ENCODE results near the gene CD96. TPM values are rescaled to one million over a fixed set of nuclear protein-coding genes. Genes with fewer than 3 reads are reported as not detected.
"Not testable (repeated sequence)": the region's sequence is repeated elsewhere in the genome, so short reads cannot be mapped to it uniquely, and the experiment has no call there.

CD96 gene
- total RNA-seq, 1 donor from 2014 or later = 0.65 TPM

GRCh38 chr3:111652492-111653180, 110.6 kb downstream of the CD96 start:
- intact Hi-C loops (cut with DNase I) = no loop called here
- DNase-seq (no peak), ATAC-seq (ENCODE audit: poor library complexity) (no peak)

GRCh38 chr3:111653766-111654165, 111.8 kb downstream of the CD96 start:
- no peak for DNase-seq
- no peak for ATAC-seq (ENCODE audit: poor library complexity)
- intact Hi-C loops (cut with DNase I) = no loop called here

GRCh38 chr3:111662012-111662411, 120.0 kb downstream of the CD96 start:
- intact Hi-C loops (cut with DNase I) = loop anchor here (10.0 kb wide), 1 partner anchor 383 kb away; no protein-coding TSS in a partner anchor
- no peak for ATAC-seq (ENCODE audit: poor library complexity)
- DNase-seq = no peak

GRCh38 chr3:111662907-111663306, 120.9 kb downstream of the CD96 start:
- DNase-seq (no peak), ATAC-seq (ENCODE audit: poor library complexity) (no peak)
- intact Hi-C loops (cut with DNase I) = loop anchor here (10.0 kb wide), 1 partner anchor 382 kb away; no protein-coding TSS in a partner anchor

GRCh38 chr3:111666041-111666735, 124.2 kb downstream of the CD96 start:
- intact Hi-C loops (cut with DNase I) = loop anchor here (10.0 kb wide), 1 partner anchor 379 kb away; no protein-coding TSS in a partner anchor
- no peak for DNase-seq
- no peak for ATAC-seq (ENCODE audit: poor library complexity)

- no peak for DNase-seq
- intact Hi-C loops (cut with DNase I) = loop anchor here (10.0 kb wide), 1 partner anchor 378 kb away; no protein-coding TSS in a partner anchor
- no peak for ATAC-seq (ENCODE audit: poor library complexity)
Measured at GRCh38 chr3:111667170-111667569, 125.2 kb downstream of the CD96 start.

- peak; percentile 60 for DNase-seq
- intact Hi-C loops (cut with DNase I) = loop anchor here (10.0 kb wide), 1 partner anchor 377 kb away; no protein-coding TSS in a partner anchor
- peak; percentile 76 for ATAC-seq (ENCODE audit: poor library complexity)
Measured at GRCh38 chr3:111667621-111668239, 125.7 kb downstream of the CD96 start.

- DNase-seq = no peak
- no peak for ATAC-seq (ENCODE audit: poor library complexity)
- intact Hi-C loops (cut with DNase I) = loop anchor here (10.0 kb wide), 1 partner anchor 376 kb away; no protein-coding TSS in a partner anchor
Measured at GRCh38 chr3:111668326-111668725, 126.3 kb downstream of the CD96 start.

- intact Hi-C loops (cut with DNase I) = loop anchor here (10.0 kb wide), 1 partner anchor 376 kb away; no protein-coding TSS in a partner anchor
- peak; percentile 93 for ATAC-seq (ENCODE audit: poor library complexity)
- no peak for DNase-seq
Measured at GRCh38 chr3:111668888-111669488, 127.0 kb downstream of the CD96 start.

- DNase-seq = no peak
- intact Hi-C loops (cut with DNase I) = loop anchor here (10.0 kb wide), 1 partner anchor 375 kb away; no protein-coding TSS in a partner anchor
- ATAC-seq (ENCODE audit: poor library complexity) = no peak
Measured at GRCh38 chr3:111669926-111670630, 128.1 kb downstream of the CD96 start.

GRCh38 chr3:111672461-111672860, 130.5 kb downstream of the CD96 start:
- ATAC-seq (ENCODE audit: poor library complexity); DNase-seq; intact Hi-C loops (cut with DNase I): not testable (repeated sequence)

- no peak for DNase-seq
- intact Hi-C loops (cut with DNase I) = no loop called here
- no peak for ATAC-seq (ENCODE audit: poor library complexity)
Measured at GRCh38 chr3:111675846-111676210, 133.8 kb downstream of the CD96 start.

GRCh38 chr3:111676211-111677006, 134.4 kb downstream of the CD96 start:
- intact Hi-C loops (cut with DNase I) = no loop called here
- ATAC-seq (ENCODE audit: poor library complexity) (no peak), DNase-seq (no peak)

- intact Hi-C loops (cut with DNase I) = no loop called here
Measured at GRCh38 chr3:111677007-111677392, 135.0 kb downstream of the CD96 start.

GRCh38 chr3:111681661-111682426, 139.8 kb downstream of the CD96 start:
- DNase-seq = no peak
- ATAC-seq (ENCODE audit: poor library complexity) = no peak
- intact Hi-C loops (cut with DNase I) = no loop called here

More at GRCh38 chr3:111677007-111677392, 135.0 kb downstream of the CD96 start:
- ATAC-seq (ENCODE audit: poor library complexity) (no peak), DNase-seq (no peak)

GRCh38 chr3:111684640-111685039, 142.6 kb downstream of the CD96 start:
- ATAC-seq (ENCODE audit: poor library complexity) (no peak), DNase-seq (no peak)
- intact Hi-C loops (cut with DNase I) = no loop called here

Measured in Right ventricle myocardium superior (tissue), 1 donor.